Measurements from ENCODE around the gene NUP210L. TPM values are rescaled to one million over a fixed set of nuclear protein-coding genes. Genes with fewer than 3 reads are reported as not detected.

The NUP210L gene
- total and polyA plus RNA-seq, 9 of the 15 experiments (the other 6 are each of a cell fraction or from before 2014, with no cell fraction given) = 0.01 to 0.04 TPM; not detected in 7

DNA sequence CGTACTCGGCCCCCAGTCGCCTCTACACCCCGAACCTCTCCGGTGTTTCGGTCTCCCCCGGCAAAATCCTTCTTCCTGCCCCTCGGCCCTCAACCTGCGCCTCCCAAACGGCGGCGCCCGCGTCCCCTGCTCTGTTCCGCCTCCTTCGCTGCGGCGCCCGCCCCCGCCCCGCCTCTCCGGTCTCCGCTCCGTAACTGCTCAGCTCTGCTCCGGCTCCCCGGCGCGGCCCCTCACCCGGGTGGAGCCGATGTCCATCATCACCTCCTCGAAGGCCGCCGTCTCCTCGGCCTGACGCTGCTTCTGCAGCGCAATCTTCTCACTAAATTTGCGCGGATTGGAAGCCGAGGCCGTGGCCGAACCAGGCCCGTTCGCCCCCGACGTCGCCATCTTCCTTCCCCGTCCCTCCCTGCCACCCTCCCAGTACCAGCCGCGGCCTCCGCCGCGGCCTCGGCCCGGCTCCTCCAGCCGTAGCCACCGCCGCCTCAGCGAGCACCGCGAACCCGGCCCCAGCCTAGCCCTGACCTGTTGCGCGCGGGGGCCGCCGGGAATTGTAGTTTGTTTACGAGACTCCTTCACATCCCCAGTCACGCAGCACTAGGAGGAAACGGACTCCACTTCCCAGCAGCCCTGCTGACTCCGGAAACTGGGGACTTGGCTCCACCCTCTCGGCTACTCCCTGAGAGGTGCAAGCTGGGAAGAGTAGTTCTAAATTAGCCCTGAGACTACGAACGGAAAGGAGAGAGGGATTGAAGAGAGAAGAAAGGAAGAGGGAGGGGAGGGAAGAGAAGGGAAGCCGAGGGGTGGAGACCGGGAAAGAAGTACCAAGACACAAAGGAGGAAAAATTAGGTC, 196.5 kb downstream of the NUP210L start, which contains the start of gene CRTC2 (continued):
- 0 out of 4 replicates have a peak, but pooled peaks have one; percentile 11 to 56 for TF ChIP-seq ZMIZ1 (IDR thresholded peaks at IDR 0.05; ENCODE audit: low read depth in 2 of 2, low read length in 2 of 2)
- TF ChIP-seq NR1H2 (CRISPR knock-in tag; IDR thresholded peaks at IDR 0.05) = no peak
- TF ChIP-seq ATF1 (CRISPR knock-in tag; IDR thresholded peaks at IDR 0.05) = no peak
- TF ChIP-seq ATF1 (tag; IDR thresholded peaks at IDR 0.05) = peak; percentile 77
- TF ChIP-seq SMAD1 (IDR thresholded peaks at IDR 0.05; ENCODE audit: low read depth, low read length, partially characterized antibody) = no peak
- TF ChIP-seq ADNP (tag; IDR thresholded peaks at IDR 0.05) = no peak
- TF ChIP-seq ZNF586 (CRISPR knock-in tag; conservative IDR thresholded peaks at IDR 0.05) = no peak
- 0 out of 2 replicates have a peak, but pooled peaks have one; percentile 40 for TF ChIP-seq XRCC5 (IDR thresholded peaks at IDR 0.05; ENCODE audit: low read depth, low read length)
- TF ChIP-seq SREBF1 (IDR thresholded peaks at IDR 0.05; ENCODE audit: borderline replicate concordance, low read depth, low read length) = peak; percentile 76; the same call in 1 of the 2 replicates
- TF ChIP-seq HNRNPLL (IDR thresholded peaks at IDR 0.05; ENCODE audit: low read depth, low read length, poor library complexity, severe bottlenecking) = peak; percentile 58
- 0 out of 2 replicates have a peak, but pooled peaks have one; percentile 59 for TF ChIP-seq ZC3H11A (IDR thresholded peaks at IDR 0.05; ENCODE audit: low read depth, low read length)
- 0 out of 2 replicates have a peak, but pooled peaks have one; percentile 62 for TF ChIP-seq ERF (CRISPR knock-in tag; IDR thresholded peaks at IDR 0.05)
- TF ChIP-seq GATAD2B (IDR thresholded peaks at IDR 0.05; ENCODE audit: borderline replicate concordance) = no peak
- TF ChIP-seq SUPT5H (IDR thresholded peaks at IDR 0.05) = peak; percentile 78
- TF ChIP-seq, protein P1, sequence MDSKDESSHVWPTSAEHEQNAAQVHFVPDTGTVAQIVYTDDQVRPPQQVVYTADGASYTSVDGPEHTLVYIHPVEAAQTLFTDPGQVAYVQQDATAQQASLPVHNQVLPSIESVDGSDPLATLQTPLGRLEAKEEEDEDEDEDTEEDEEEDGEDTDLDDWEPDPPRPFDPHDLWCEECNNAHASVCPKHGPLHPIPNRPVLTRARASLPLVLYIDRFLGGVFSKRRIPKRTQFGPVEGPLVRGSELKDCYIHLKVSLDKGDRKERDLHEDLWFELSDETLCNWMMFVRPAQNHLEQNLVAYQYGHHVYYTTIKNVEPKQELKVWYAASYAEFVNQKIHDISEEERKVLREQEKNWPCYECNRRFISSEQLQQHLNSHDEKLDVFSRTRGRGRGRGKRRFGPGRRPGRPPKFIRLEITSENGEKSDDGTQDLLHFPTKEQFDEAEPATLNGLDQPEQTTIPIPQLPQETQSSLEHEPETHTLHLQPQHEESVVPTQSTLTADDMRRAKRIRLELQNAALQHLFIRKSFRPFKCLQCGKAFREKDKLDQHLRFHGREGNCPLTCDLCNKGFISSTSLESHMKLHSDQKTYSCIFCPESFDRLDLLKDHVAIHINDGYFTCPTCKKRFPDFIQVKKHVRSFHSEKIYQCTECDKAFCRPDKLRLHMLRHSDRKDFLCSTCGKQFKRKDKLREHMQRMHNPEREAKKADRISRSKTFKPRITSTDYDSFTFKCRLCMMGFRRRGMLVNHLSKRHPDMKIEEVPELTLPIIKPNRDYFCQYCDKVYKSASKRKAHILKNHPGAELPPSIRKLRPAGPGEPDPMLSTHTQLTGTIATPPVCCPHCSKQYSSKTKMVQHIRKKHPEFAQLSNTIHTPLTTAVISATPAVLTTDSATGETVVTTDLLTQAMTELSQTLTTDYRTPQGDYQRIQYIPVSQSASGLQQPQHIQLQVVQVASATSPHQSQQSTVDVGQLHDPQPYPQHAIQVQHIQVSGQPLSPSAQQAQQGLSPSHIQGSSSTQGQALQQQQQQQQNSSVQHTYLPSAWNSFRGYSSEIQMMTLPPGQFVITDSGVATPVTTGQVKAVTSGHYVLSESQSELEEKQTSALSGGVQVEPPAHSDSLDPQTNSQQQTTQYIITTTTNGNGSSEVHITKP (IDR thresholded peaks at IDR 0.05; ENCODE audit: partially characterized antibody) = peak; percentile 53
- TF ChIP-seq ZKSCAN1 (IDR thresholded peaks at IDR 0.05; ENCODE audit: low read depth, low read length) = no peak
- no peak for TF ChIP-seq CSDE1 (IDR thresholded peaks at IDR 0.05)
- TF ChIP-seq HBP1 (CRISPR knock-in tag; IDR thresholded peaks at IDR 0.05) = peak; percentile 72
- TF ChIP-seq KAT7 (CRISPR knock-in tag; IDR thresholded peaks at IDR 0.05; ENCODE audit: borderline replicate concordance) = no peak
- peak in 1 of 2 experiments; percentile 84; a peak in 2 of 4 replicates for TF ChIP-seq HDAC1 (IDR thresholded peaks at IDR 0.05)

All from K562 (cell line).